Endothelial cell of umbilical vein (primary cell): ENCODE data around the gene MACROD2. TPM values are rescaled to one million over a fixed set of nuclear protein-coding genes. Genes with fewer than 3 reads are reported as not detected.

ENCODE experiments used
- BruUV-seq: library from RNA; stranded (reverse); fragments of 400-500 nt; replicated peaks from 2 replicates; lab custom pipeline; 2021; lab: Mats Ljungman, UMichigan
- CTCF ChIA-PET: fragments of 300-600, 350-600 bp; sonication (Branson Sonifier 250); formaldehyde crosslinking; loops from one replicate; lab custom pipeline; 2021; ENCODE audit warnings: antibody characterized with exemption, inconsistent platforms; lab: Charles Lee
- POLR2A ChIA-PET: fragments of 300-600, 350-600 bp; sonication (Branson Sonifier 250); formaldehyde crosslinking; loops from one replicate; lab custom pipeline; 2021; ENCODE audit warnings: antibody characterized with exemption, inconsistent platforms; lab: Charles Lee
- DNase-seq: peaks from one replicate; pipeline ENCODE4 v3.0.0-alpha.2; 2011; ENCODE audit warnings: low read depth, low spot score
- FAIRE-seq: peaks from 2 replicates; lab custom pipeline; 2011; peaks lifted over from hg19 to GRCh38; lab: Jason Lieb, UNC
- H2AFZ ChIP-seq: 2 replicates; pipeline ENCODE4 v1.6.0; 2012; ENCODE audit warnings: low read depth, low read length, control low read depth, inconsistent platforms
- H3K27ac ChIP-seq: 2 replicates; pipeline ENCODE4 v1.5.1; 2011; ENCODE audit warnings: low read depth, mild to moderate bottlenecking, control low read depth, low read length, moderate library complexity; ENCODE audit not compliant: insufficient read depth
- H3K27me3 ChIP-seq, 2 experiments: 2 replicates each; pipeline versions ENCODE4 v1.6.0 to v1.6.1; 2011; ENCODE audit warnings: low read length in 2 of 2, mixed read lengths in 1 of 2; ENCODE audit not compliant: control insufficient read depth in 2 of 2, insufficient read depth in 2 of 2
- H3K36me3 ChIP-seq, 2 experiments: 2 replicates in 1 of 2; 3 replicates in 1 of 2; pipeline ENCODE4 v1.5.1; 2011; ENCODE audit warnings: low read length in 2 of 2, mild to moderate bottlenecking in 1 of 2, moderate library complexity in 1 of 2; ENCODE audit not compliant: control insufficient read depth in 2 of 2, insufficient read depth in 2 of 2; ENCODE audit errors: extremely low read depth in 1 of 2
- H3K4me1 ChIP-seq: 3 replicates; pipeline ENCODE4 v1.5.1; 2011; ENCODE audit warnings: mild to moderate bottlenecking, low read length; ENCODE audit not compliant: control insufficient read depth, insufficient read depth; ENCODE audit errors: extremely low read depth
- H3K4me2 ChIP-seq: 2 replicates; pipeline ENCODE4 v1.6.1; 2011; ENCODE audit warnings: low read length, control low read depth, mixed read lengths; ENCODE audit not compliant: insufficient read depth
- H3K4me3 ChIP-seq, 3 experiments: fragments of 200-600 bp in 1 of 3; sonication (generic), shearing (Covaris generic) in 1 of 3; replicated peaks in 1 of 3; 2 replicates each; pipeline ENCODE4 v1.5.1; 2011 to 2016; ENCODE audit warnings: control low read depth in 3 of 3, low read length in 3 of 3, mild to moderate bottlenecking in 2 of 3, inconsistent platforms in 1 of 3, low read depth in 1 of 3, moderate library complexity in 1 of 3; ENCODE audit not compliant: insufficient read depth in 1 of 3
- H3K79me2 ChIP-seq: 2 replicates; pipeline ENCODE4 v1.6.0; 2012; ENCODE audit warnings: low read length, inconsistent platforms; ENCODE audit not compliant: control insufficient read depth, insufficient read depth
- H3K9ac ChIP-seq: replicated peaks from 2 replicates; pipeline ENCODE3; 2011; ENCODE audit warnings: low read length, control low read depth; ENCODE audit not compliant: insufficient read depth; ENCODE audit errors: extremely low read depth
- H3K9me1 ChIP-seq: replicated peaks from 3 replicates; pipeline ENCODE4 v1.6.0; 2011; ENCODE audit warnings: mild to moderate bottlenecking, low read length; ENCODE audit not compliant: control insufficient read depth, insufficient read depth; ENCODE audit errors: extremely low read depth
- H3K9me3 ChIP-seq: replicated peaks from 2 replicates; pipeline ENCODE4 v1.5.1; 2012; ENCODE audit warnings: low read length, inconsistent platforms; ENCODE audit not compliant: control insufficient read depth, insufficient read depth
- H4K20me1 ChIP-seq: replicated peaks from 2 replicates; pipeline ENCODE3; 2011; ENCODE audit warnings: mild to moderate bottlenecking, low read length; ENCODE audit not compliant: control insufficient read depth, insufficient read depth; ENCODE audit errors: extremely low read depth
- CTCF ChIP-seq, 2 donors: IDR thresholded peaks; 1 replicate in 1 of 2; 2 replicates in 1 of 2; pipeline ENCODE4 v1.5.1; 2011; ENCODE audit warnings: low read length in 2 of 2, mild to moderate bottlenecking in 2 of 2, moderate library complexity in 2 of 2, control low read depth in 1 of 2, inconsistent platforms in 1 of 2, low read depth in 1 of 2; ENCODE audit not compliant: insufficient read depth in 1 of 2; ENCODE audit errors: extremely low read depth in 1 of 2
- EZH2 ChIP-seq: IDR thresholded peaks from 2 replicates; pipeline ENCODE4 v1.6.1; 2012; ENCODE audit warnings: borderline replicate concordance, low read depth, mild to moderate bottlenecking, moderate library complexity, low read length, inconsistent platforms; ENCODE audit not compliant: severe bottlenecking
- FOS ChIP-seq: IDR thresholded peaks from 2 replicates; pipeline ENCODE4 v1.6.1; 2011; ENCODE audit warnings: mild to moderate bottlenecking, low read length, moderate library complexity, borderline replicate concordance; ENCODE audit not compliant: insufficient read depth
- GATA2 ChIP-seq: IDR thresholded peaks from 2 replicates; pipeline ENCODE4 v1.7.0; 2011; ENCODE audit warnings: low read depth, mild to moderate bottlenecking, moderate library complexity, mixed read lengths, low read length; ENCODE audit not compliant: insufficient read length, insufficient read depth
- JUN ChIP-seq: IDR thresholded peaks from 2 replicates; pipeline ENCODE4 v1.6.1; 2011; ENCODE audit warnings: borderline replicate concordance, low read depth; ENCODE audit not compliant: insufficient read length, insufficient read depth
- MAX ChIP-seq: IDR thresholded peaks from 2 replicates; pipeline ENCODE4 v1.6.1; 2011; ENCODE audit not compliant: insufficient read depth, insufficient read length
- MYC ChIP-seq: IDR thresholded peaks from one replicate; pipeline ENCODE4 v1.6.1; 2011; ENCODE audit warnings: mild to moderate bottlenecking, low read depth, low read length
- POLR2A ChIP-seq: IDR thresholded peaks from 2 replicates; pipeline ENCODE4 v1.6.1; 2012; ENCODE audit warnings: low read depth, mild to moderate bottlenecking, control low read depth, low read length
- POLR2AphosphoS5 ChIP-seq: IDR thresholded peaks from 2 replicates; pipeline ENCODE4 v1.6.1; 2012; ENCODE audit warnings: low read depth, mild to moderate bottlenecking, control low read depth, low read length, moderate library complexity; ENCODE audit not compliant: insufficient read depth
- dilution Hi-C: fragments of 300-500 bp; cut with MboI; formaldehyde crosslinking; loops from one replicate; pipeline ENCODE4 v1.15.0; 2019; ENCODE audit warnings: low sequenced_read_pairs; ENCODE audit not compliant: extremely low pct_ligation_motif_present
- intact Hi-C: fragments of 100-400 bp; cut with micrococcal nuclease; formaldehyde crosslinking; loops from one replicate; pipeline ENCODE4 v1.10.0; 2022
- polyA plus RNA-seq, 4 experiments: library from polyadenylated mRNA; depleted of rRNA in 3 of 4; stranded (reverse) in 3 of 4; unstranded in 1 of 4; fragments of >200 nt; gene quantifications; 2 replicates each; pipeline versions ENCODE4 v1.2.1 to v1.2.3, GENCODE V29; 2011 to 2012; ENCODE audit warnings: missing spikeins in 1 of 4
- total RNA-seq: library from RNA; stranded (reverse); gene quantifications from 2 replicates; pipeline ENCODE4 v1.2.3, GENCODE V29; 2021

MACROD2 gene
- total and polyA plus RNA-seq, 2 donors (not counting 3 experiments of a cell fraction or from before 2014, with no cell fraction given) = 0.11 to 0.73 TPM

- CTCF ChIA-PET = no interaction called here
- Histone ChIP-seq H3K27me3 (no peaks in the 10 kb centered on the region), H3K9me1 (no peaks in the 10 kb centered on the region), H3K27ac (no peak overlapping the region), H4K20me1 (no peaks in the 10 kb centered on the region), H3K4me3 (no peak overlapping the region), H3K79me2 (no peaks in the 10 kb centered on the region), H3K9ac (no peak overlapping the region), H3K9me3 (no peaks in the 10 kb centered on the region), H3K4me1 (no peaks in the 10 kb centered on the region), H3K4me2 (no peak overlapping the region), H3K36me3 (no peaks in the 10 kb centered on the region), H2AFZ (no peak overlapping the region)
- TF ChIP-seq FOS = no peak
- no peak for TF ChIP-seq POLR2A
- no peak for TF ChIP-seq GATA2
- TF ChIP-seq CTCF (IDR thresholded peaks at IDR 0.05; ENCODE audit: extremely low read depth in 1 of 2, insufficient read depth in 1 of 2, low read depth in 1 of 2, low read length in 2 of 2) = no peak
- no peak for TF ChIP-seq MAX
- TF ChIP-seq EZH2 = no peak
- no peak for TF ChIP-seq POLR2AphosphoS5
- no peak for TF ChIP-seq MYC
- TF ChIP-seq JUN = no peak
- POLR2A ChIA-PET = no interaction called here
- FAIRE-seq (no peak), DNase-seq (no peak)
- intact Hi-C loops (no loop called here), dilution Hi-C loops (no loop called here)
- no TSS peak for BruUV-seq
Observed at GRCh38 chr20:14219801-14220461, 224.6 kb downstream of the MACROD2 start.
